RWPE2 (cell line): ENCODE measurements around the gene DENND6B.

Experiments used
- ATAC-seq: fragments of 200-7000 bp; cut with Tn5 transposase; 3 replicates; pipeline ENCODE4 v1.9.1; 2021; ENCODE audit warnings: low read depth
- DNase-seq: peaks from one replicate; pipeline ENCODE4 v3.0.0-alpha.2; 2020; ENCODE audit warnings: low spot score
- H3K27ac ChIP-seq: fragments of 450-650 bp; 2 replicates; pipeline ENCODE4 v1.5.1; 2017; ENCODE audit warnings: mild to moderate bottlenecking; ENCODE audit not compliant: poor library complexity, severe bottlenecking
- H3K27me3 ChIP-seq: fragments of 250-450 bp; sonication (Bioruptor Pico); 2 replicates; pipeline ENCODE4 v1.5.1; 2021; ENCODE audit warnings: mild to moderate bottlenecking, moderate library complexity; ENCODE audit not compliant: insufficient read depth, poor library complexity, severe bottlenecking
- H3K36me3 ChIP-seq: fragments of 250-450 bp; sonication (Bioruptor Pico); 2 replicates; pipeline ENCODE4 v1.5.1; 2020; ENCODE audit warnings: low read depth, mild to moderate bottlenecking, moderate library complexity
- H3K4me1 ChIP-seq: fragments of 250-450 bp; sonication (Bioruptor Pico); 2 replicates; pipeline ENCODE4 v1.5.1; 2021; ENCODE audit warnings: mild to moderate bottlenecking, moderate library complexity; ENCODE audit not compliant: insufficient read depth, poor library complexity, severe bottlenecking
- H3K4me3 ChIP-seq: fragments of 250-450 bp; sonication (Bioruptor Pico); 2 replicates; pipeline ENCODE4 v1.5.1; 2021; ENCODE audit warnings: mild to moderate bottlenecking, moderate library complexity; ENCODE audit not compliant: severe bottlenecking
- H3K9me3 ChIP-seq: fragments of 250-450 bp; sonication (Bioruptor Pico); 2 replicates; pipeline ENCODE4 v1.5.1; 2021; ENCODE audit warnings: mild to moderate bottlenecking, moderate library complexity; ENCODE audit not compliant: severe bottlenecking
- CTCF ChIP-seq: fragments of 450-650 bp; IDR thresholded peaks from one replicate; pipeline ENCODE4 v1.5.1; 2017; ENCODE audit warnings: mild to moderate bottlenecking, moderate library complexity; ENCODE audit not compliant: poor library complexity, severe bottlenecking

DENND6B gene

GRCh38 chr22:50272044-50272802 is 54.6 kb downstream of the DENND6B start:
- no peak for DNase-seq
- Histone ChIP-seq H3K27me3 (no peaks in the 10 kb centered on the region), H3K9me3 (no peaks in the 10 kb centered on the region), H3K36me3 (peaks cover 27% of the 10 kb centered on the region), H3K4me3 (no peak overlapping the region), H3K4me1 (peaks cover 14% of the 10 kb centered on the region), H3K27ac (no peak overlapping the region)
- TF ChIP-seq CTCF = peak; percentile 5
- no peak for ATAC-seq

- peaks cover 14% of the 10 kb centered on the region for H3K4me1 ChIP-seq
- no peaks in the 10 kb centered on the region for H3K27me3 ChIP-seq
- H3K9me3 ChIP-seq = no peaks in the 10 kb centered on the region
- peak; percentile 43 for ATAC-seq
- no peak for DNase-seq
- H3K27ac ChIP-seq = no peak overlapping the region
- TF ChIP-seq CTCF = peak; percentile 37
- peak overlapping the region; percentile 33 for H3K4me3 ChIP-seq
- H3K36me3 ChIP-seq = peaks cover 21% of the 10 kb centered on the region
Observed at GRCh38 chr22:50271519-50271970, 55.3 kb downstream of the DENND6B start.

- no peak for DNase-seq
- Histone ChIP-seq H3K9me3 (no peaks in the 10 kb centered on the region), H3K27me3 (no peaks in the 10 kb centered on the region), H3K4me3 (peak overlapping the region; percentile 33), H3K36me3 (peaks cover 15% of the 10 kb centered on the region), H3K4me1 (peaks cover 14% of the 10 kb centered on the region), H3K27ac (peak overlapping the region; percentile 15)
- peak; percentile 59 for ATAC-seq
- no peak for TF ChIP-seq CTCF
Observed at GRCh38 chr22:50270666-50271394, 56.0 kb downstream of the DENND6B start.

- Histone ChIP-seq H3K4me1 (peaks cover 14% of the 10 kb centered on the region), H3K4me3 (peak within 1 kb of the TSS; percentile 33), H3K9me3 (no peaks in the 10 kb centered on the region), H3K27ac (peak within 1 kb of the TSS; percentile 15), H3K36me3 (peaks cover 8% of the 10 kb centered on the region), H3K27me3 (no peaks in the 10 kb centered on the region)
- no peak for TF ChIP-seq CTCF
- ATAC-seq (peak; percentile 13; the same call in 2 of the 3 replicates), DNase-seq (no peak)
Observed at GRCh38 chr22:50269970-50270665, 56.7 kb downstream of the DENND6B start, which contains the start of gene MAPK11. MAPK11 (minus strand) TSS chr22:50270380; CDS start chr22:50270292, 88 bp downstream.
